DOHH2 (cell line): ENCODE data around the gene KREMEN1.
A peak's percentile ranks its signal among the peaks of the same experiment; 100 is the strongest.

Experiments
- CTCF ChIP-seq: fragments of 200-600 bp; sonication (generic); IDR thresholded peaks from one replicate; pipeline ENCODE4 v1.5.1; 2014; ENCODE audit warnings: antibody characterized with exemption, mild to moderate bottlenecking, low read depth, low read length; ENCODE audit not compliant: poor library complexity, severe bottlenecking
- EZH2phosphoT487 ChIP-seq: fragments of 200-600 bp; sonication (generic); IDR thresholded peaks from 2 replicates; pipeline ENCODE4 v1.6.1; 2017; ENCODE audit warnings: borderline replicate concordance, mild to moderate bottlenecking, antibody characterized with exemption, low read length, moderate library complexity, mixed read lengths

- no peak for TF ChIP-seq CTCF
- 0 out of 2 replicates have a peak, but pooled peaks have one; percentile 51 for TF ChIP-seq EZH2phosphoT487
Observed at GRCh38 chr22:29167032-29167911, 94.4 kb downstream of the KREMEN1 start.
